Peyer's patch (tissue), 4 donors: ENCODE data around the gene BRD9.

Experiments
- CTCF ChIP-seq, 6 experiments: fragments of 450-650 bp in 4 of 6; fragments of 200-600 bp in 2 of 6; sonication (generic) in 1 of 6; IDR thresholded peaks; one replicate each; pipeline ENCODE4 v1.5.1; 2017 to 2019; ENCODE audit warnings: antibody characterized with exemption in 6 of 6, mild to moderate bottlenecking in 3 of 6, moderate library complexity in 1 of 6
- POLR2A ChIP-seq, 2 donors: fragments of 450-650 bp; IDR thresholded peaks; one replicate each; pipeline ENCODE4 v1.5.1; 2017; ENCODE audit warnings: antibody characterized with exemption in 2 of 2, mild to moderate bottlenecking in 2 of 2, moderate library complexity in 2 of 2

DNA sequence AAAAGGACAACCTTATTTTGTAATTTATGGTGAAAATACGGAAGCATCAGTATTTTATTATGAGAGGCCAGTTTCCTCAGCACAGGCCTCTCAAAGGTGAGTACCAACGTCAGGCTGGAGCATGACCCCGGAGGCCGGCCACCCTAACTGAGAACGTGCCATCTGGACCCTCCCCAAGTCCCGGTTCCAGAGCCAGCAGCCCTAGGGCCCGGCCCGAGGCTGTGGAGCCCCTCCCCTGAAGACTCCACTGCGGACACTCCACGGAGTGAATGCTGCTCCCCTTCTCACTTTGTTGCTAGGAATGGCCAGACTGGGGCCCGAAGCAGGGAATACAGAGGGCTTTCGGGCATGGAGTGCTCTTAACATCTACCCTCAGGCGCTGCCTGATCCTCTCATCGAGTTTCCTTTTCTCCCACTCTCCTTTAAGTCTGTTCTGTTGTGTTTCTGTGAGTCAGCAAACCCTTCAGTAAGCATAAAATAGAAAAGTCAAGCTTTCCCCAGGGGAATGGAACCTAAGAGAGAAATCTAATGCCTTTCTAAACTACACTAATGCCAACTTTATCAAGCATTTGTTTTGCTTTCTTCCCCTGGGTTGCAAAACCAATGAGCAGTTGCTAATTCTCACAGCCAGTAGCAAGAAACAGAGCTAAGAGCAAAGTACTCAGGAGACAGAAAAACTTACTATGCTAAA, 4.5 kb downstream of the BRD9 start:
- no peak for TF ChIP-seq POLR2A (IDR thresholded peaks at IDR 0.05)
- no peak for TF ChIP-seq CTCF (IDR thresholded peaks at IDR 0.05)
